ENCODE measurements around the gene KPRP.

DNA sequence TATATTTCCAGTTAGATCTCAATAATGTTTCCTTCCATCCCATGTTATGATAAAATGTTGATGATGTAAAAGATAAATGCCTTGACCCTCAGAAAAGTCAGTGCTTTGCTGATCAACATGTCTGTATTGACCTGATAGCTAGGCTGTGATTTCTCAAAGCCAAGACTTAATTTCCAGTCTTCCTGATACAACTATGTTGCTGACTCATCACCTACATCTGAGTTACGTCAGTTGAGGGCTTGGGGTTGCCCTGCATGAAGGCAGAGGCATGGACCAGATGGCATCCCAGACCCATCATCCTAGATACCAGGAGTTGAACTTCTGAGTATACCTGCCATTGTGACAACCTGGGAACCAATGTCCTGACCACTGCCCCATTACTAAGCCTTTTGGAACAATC, 43.5 kb downstream of the KPRP start:
- TF ChIP-seq, protein P1, sequence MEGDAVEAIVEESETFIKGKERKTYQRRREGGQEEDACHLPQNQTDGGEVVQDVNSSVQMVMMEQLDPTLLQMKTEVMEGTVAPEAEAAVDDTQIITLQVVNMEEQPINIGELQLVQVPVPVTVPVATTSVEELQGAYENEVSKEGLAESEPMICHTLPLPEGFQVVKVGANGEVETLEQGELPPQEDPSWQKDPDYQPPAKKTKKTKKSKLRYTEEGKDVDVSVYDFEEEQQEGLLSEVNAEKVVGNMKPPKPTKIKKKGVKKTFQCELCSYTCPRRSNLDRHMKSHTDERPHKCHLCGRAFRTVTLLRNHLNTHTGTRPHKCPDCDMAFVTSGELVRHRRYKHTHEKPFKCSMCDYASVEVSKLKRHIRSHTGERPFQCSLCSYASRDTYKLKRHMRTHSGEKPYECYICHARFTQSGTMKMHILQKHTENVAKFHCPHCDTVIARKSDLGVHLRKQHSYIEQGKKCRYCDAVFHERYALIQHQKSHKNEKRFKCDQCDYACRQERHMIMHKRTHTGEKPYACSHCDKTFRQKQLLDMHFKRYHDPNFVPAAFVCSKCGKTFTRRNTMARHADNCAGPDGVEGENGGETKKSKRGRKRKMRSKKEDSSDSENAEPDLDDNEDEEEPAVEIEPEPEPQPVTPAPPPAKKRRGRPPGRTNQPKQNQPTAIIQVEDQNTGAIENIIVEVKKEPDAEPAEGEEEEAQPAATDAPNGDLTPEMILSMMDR (IDR thresholded peaks at IDR 0.05) = no peak
- no peak for TF ChIP-seq POLR2AphosphoS5 (IDR thresholded peaks at IDR 0.05)

All from stomach (tissue), 4 donors.